Stimulated activated CD8-positive, alpha-beta memory T cell treated with anti-CD3 and anti-CD28 coated beads, Interleukin-15, amount 100 ng/mL, for 1 hour (primary cell): ENCODE data around the gene MPP4.

Source experiments
- DNase-seq: peaks from one replicate; pipeline ENCODE4 v3.0.0-alpha.2; 2020; ENCODE audit warnings: low read depth

MPP4 gene

DNA sequence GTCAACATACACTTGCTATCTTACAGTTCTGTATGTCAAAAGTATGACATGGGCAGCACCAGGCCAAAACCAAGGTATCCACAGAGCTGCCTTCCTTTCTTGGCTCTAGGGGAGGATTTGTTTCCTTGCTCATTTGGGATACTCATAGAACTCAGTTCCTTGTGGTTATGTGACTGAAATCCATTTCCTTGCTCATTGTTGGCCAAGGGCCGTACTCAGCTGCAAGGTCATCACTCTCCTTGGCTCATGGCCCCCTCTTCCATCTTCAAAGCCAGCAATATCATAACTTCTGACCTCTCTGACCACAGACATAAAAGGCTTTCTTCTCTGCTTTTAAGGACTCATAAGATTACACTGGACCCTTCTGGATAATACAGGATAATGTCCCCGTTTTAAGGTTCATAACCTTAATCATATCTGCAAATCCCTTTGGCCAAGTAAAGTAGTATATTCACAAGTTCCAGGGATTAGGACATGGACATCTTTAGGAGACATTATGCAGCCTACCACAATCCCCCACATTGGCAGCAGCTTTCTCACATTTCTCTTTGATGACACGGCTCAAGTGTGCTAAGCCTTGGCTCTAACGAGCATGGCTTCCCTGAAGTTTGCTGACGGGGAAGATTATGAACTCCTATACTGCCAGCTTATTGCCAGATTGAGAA is 76.0 kb downstream of the MPP4 start:
- DNase-seq: no peak

DNA sequence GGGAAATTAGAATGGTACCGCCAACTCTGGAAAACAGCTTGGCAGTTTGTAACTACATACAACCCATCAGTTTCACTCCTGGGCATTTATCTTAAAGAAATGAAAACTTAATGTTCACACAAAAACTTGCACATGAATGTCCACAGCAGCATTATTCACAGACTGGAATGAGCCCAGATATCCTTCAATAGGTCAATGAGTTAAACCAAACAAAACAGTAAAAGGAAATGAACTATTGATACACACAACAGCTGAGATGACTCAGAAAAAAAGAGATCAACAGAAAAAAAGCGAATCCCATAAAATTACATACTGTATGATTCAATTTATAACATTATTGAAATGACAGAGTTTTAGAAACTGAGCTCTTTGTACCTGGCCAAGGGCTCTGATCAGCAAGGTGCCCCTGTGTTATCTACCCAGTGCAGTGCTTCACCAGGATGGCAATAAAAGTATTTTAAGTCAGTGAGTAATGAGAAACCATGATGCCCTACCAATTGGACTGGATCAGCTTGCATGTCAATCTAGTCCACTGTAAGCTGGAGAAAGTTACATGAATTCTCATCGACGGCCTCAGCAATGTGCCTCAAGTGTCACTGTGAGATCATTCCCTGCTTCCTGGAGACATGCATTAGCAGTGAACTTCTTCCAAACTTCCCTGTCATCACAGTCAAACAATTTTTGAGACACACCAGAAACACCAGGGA is 77.0 kb downstream of the MPP4 start:
- DNase-seq: no peak

DNA sequence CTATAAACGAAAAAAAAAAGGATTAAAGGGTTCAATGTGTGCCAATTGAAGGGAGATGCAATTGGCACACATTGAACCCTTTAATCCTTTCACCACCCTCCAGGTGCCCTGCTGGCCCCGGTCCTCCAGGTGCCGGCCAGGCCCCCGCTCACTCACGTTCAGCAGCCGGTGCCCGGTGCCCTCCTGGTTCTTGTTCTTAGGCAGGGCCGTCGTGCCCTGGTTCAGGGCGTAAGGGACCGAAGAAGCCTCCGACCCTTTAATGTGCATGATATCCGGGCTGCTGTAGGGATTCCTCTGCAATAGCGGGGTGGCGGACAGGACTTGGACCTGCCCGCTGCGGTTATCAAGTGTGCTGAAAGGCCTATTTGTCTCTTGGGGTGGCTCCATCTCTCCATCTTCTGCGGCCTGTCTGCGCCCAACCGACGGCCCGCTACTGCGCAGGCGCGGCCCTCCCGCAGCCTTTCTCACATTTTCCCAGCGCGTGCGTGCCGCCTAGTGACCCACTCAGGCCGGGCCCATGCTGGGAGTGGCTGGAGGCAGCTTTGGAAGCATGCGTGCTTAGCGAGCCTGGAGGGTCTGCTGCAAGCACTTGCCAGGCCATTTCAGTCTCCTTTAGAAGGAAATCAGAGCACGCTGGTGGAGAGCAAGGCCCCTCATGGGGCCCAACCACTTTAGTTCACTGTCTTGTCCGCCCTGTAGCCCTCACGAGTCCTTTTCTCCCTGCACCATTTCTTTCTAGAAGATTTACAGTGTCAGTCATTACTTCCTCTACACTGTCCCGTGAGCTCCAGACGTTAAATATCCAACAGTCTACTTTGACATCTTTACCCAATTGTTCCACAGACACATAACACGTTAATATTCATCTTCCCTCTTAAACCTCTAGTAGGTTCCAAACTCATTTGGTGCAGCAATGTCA is 79.4 kb downstream of the MPP4 start:
- no peak for DNase-seq

DNA sequence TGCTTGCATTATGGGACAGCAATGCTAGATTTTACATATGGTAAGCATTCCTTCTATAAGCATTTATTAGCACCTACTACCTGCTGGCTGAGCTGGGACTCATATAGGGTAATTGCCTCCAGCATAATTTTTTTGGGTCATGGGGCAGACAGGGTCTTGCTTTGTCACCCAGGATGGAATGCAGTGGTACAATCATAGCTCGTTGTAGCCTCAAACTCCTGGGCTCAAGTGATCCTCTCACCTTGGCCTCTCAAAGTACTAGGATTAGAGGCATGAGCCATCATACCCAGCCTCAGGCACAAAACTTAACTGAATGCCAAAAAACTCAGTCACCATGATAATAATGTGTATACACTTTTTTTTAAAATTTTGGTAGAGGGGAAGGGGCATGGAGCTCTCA is 90.4 kb downstream of the MPP4 start:
- DNase-seq: no peak

DNA sequence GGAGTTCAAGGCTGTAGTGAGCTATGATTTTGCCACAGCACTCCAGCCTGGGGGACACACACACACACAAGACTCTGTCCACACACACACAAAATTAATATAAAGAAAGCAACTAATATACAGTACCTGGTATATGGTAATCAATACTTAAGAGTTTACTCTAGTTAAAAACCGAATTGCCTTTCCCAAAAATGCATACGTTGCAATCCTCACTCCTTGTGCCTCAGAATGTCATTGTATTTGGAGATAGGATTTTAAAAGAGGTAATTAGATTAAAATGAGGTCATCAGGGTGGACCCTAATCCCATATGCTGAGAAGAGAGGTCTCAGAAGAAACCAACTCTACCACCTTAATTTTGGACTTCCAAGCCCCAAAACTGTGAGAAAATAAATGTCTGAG is 90.9 kb downstream of the MPP4 start:
- DNase-seq: no peak

DNA sequence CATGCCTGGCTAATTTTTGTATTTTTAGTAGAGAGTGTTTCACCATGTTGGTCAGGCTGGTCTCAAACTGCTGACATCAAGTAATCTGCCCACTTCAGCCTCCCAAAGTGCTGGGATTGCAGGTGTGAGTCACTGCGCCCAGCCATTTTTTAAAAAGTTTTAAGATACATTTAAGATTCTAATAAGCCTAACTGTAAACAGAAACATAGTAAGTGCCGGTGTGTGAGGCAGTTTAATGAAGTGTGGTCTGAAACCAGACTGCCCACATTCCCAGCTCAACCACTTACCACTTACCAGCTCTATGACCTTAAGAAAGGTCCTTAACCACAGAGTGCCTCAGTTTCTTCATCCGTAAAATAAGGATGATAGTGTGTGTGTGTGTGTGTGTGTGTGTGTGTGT is 97.5 kb downstream of the MPP4 start:
- DNase-seq: no peak

DNA sequence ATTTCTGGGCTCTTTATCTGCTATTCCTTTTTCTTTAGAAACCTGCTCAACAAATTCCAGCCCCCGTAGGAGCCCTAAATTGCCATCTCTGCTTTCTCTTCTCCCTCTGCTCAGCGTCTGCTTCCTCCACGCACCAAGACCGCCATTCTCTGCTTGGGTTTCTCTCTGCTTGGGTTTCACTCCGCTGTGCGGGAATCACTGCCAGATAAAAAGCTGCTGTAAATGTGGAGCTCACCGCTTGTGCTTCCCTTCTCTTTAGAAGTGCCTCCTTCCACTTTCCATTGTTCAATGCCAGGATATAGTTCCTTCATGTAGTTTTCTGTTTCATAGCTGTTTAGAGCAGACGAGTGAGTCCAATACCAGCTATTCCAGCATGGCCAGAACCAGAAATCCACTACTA is 101.0 kb downstream of the MPP4 start:
- DNase-seq: no peak
